GM21447 (cell line): ENCODE measurements around the gene ZDHHC7.
"Not testable (repeated sequence)": the region's sequence is repeated elsewhere in the genome, so short reads cannot be mapped to it uniquely, and the experiment has no call there.

Experiments
- ATAC-seq: cut with Tn5 transposase; IDR thresholded peaks from one replicate; pipeline ENCODE4 v1.9.1; 2021; ENCODE audit not compliant: unreplicated experiment

The ZDHHC7 gene, protein sequence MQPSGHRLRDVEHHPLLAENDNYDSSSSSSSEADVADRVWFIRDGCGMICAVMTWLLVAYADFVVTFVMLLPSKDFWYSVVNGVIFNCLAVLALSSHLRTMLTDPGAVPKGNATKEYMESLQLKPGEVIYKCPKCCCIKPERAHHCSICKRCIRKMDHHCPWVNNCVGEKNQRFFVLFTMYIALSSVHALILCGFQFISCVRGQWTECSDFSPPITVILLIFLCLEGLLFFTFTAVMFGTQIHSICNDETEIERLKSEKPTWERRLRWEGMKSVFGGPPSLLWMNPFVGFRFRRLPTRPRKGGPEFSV

DNA sequence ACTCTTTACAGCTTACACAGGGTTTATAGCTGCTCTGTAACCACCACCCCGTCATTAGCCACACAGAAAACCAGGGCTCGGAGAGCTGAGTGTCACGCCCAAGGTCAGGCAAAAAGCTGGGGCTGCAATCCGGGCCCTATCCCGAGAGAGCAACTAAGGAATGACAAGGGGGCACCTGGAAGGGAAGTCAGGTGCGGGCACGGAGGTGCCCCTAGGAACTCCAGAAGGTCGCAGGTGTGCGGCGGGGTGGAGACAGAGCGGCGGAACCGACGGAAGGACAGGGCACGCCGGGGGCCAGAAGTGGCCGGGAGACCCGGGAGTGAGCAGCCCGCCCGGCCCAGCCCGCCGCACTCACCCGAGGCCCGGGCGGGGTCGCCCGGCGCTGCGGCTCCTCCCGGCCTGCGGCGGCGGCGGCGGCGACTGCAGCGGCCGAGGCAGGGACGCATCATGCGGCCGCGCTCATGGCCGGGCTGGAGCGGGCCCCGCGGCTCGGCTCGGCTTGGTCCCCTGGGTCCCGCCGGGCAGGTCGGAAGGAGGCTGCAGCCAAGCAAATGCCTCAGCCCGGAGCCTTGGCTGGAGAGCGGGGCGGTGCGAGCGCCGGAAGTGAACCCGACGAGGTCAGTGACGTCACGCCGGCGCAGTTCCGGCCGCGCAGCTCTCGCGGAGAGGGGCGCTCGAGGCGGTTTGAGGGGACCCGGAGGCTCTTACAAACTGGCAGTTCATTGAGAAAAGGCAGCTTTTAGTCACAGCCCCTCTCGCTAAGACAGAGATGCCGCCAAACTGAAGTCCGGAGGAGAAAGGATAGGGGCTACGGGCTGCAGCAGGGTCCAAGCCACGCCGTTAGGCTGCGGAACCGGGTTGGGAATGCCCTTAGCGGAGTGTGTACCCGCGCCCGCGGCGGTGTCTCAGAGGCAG, at the start of gene ZDHHC7:
Gene ZDHHC7 (minus strand): TSS at position 605 of the 915 bp plus-strand sequence. CDS start 20,917 bp downstream, outside the sequence.
- ATAC-seq, result peak; percentile 87

- ATAC-seq, result no peak
These were observed 47.6 kb upstream of the ZDHHC7 start for GRCh38 chr16:85058909-85059308.

GRCh38 chr16:85057948-85058347, 46.6 kb upstream of the ZDHHC7 start:
- ATAC-seq, result no peak

DNA sequence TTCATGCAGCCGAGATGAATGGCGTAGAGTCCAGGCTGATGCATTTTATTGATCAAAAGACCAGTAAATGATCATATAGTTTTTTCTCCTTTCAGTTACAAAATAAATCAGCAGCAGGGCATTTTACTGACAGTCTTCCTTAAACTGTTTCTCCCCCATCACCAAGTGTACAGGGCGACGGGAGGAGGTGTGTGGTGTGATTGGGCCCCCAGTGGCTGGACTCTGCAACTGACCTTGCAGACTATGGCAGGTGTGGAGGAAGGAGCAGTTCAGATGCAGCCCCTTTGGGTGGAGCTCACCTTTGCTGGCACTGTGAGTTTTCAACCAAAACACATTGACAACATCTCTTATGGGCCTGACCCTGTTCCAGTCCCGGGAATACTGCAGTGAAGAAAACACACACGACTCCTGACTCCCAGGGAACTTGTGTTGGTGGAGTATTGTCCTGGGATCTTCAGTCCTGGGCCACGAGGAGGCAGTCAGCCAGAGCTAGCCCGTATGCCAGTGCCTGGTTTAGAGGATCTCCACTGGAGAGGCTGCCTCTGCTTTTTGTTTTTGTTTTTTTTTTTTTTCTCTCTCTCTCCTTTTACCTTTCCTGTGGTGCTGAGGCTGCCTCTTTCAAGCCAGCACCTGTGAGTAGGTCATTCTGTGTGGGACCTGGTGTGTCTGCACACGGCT, 46.0 kb upstream of the ZDHHC7 start:
- ATAC-seq, result no peak

DNA sequence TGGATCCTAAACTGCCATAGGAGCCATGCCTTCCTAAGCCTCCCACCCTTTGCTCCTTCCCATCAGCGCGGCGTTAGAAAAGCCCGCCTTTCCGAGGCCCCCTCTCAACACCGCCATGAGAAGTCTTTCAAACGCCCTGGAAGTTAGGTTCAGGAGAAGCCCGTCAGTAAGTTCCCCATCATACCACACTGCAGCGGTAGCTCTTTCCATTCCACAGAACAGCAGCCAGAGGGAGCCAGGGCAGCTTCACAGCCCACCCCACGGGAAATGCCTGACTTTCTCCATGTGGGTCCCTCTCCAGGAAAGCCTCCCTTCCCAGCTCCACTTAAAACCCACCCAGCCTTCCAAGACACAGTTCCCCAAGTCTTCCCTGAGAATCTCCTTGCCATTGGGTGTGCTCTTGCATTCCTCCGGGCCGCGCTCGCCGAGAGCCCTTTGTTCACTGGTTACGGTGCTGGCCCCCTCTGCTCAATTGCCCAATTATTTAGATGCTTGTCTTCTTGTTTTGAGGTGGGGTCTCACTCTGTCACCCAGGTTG, 44.9 kb upstream of the ZDHHC7 start:
- ATAC-seq, result no peak

DNA sequence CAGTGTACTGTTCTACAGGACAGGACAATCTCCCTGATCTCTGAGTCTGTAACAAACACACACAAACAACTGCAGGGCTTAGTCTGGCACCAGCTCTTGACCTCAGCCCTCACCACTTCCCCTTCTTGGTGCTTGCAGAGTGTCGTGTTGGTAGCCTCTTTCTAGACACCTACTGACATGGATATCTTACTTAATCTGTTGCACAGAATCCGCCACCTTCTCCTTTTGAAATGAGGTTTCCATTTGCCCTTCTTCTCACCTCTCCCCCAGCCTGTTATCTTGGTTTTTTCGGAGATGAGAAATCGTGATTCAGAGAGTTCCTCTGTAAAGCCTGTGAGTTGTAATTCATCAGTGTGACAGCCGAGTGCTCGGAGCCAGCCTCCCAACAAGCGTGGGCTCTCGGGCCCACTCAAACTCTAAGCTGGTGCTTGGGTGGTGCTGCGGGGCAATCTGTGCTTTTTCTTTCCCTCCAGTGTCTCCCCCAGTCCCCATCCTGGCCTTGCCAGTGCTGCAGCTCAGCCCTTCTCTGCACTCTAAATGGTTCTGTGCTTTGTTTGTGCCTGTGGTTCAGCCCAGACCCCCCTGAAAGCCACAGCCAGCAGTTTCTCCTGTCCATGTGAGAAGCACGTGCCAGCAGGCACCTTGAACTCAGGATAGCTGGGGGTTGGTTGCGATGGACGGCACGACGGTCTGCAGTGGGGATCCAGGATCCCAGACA, 44.3 kb upstream of the ZDHHC7 start:
- ATAC-seq, result peak; percentile 93

GRCh38 chr16:85054948-85055492, 43.7 kb upstream of the ZDHHC7 start:
- no peak for ATAC-seq

DNA sequence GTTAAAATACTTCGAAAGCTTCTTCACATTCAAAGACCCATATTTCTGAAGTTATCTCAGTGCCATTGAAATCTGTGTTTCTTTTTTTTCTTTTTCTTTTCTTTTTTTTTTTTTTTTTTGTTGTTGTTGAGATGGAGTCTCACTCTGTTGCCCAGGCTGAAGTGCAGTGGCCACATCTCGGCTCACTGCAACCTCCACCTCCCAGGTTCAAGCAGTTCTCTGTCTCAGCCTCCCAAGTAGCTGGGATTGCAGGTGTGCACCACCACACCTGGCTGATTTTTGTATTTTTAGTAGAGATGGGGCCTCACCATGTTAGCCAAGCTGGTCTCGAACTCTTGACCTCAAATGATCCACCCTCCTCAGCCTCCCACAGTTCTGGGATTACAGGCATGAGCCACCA, 43.0 kb upstream of the ZDHHC7 start:
- ATAC-seq, result not testable (repeated sequence)

DNA sequence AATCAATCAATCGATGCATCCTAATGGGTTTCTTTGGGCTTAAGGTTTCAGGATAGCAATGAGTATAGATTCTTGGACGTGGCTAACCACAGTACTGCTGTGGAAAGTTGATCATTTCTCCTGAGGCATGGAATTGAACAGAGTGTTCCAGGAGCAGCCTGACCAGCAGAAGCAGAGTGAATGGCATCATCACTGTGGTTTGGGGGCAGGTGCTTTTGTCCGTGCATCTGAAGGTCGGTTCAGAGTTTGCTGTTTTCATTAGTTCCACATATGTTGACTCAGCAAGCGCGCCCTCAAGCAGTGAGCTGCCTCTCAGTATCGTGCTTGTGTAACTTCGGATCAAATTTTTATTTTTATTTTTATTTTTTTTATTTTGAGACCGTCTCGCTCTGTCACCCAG, 41.2 kb upstream of the ZDHHC7 start:
- no peak for ATAC-seq

DNA sequence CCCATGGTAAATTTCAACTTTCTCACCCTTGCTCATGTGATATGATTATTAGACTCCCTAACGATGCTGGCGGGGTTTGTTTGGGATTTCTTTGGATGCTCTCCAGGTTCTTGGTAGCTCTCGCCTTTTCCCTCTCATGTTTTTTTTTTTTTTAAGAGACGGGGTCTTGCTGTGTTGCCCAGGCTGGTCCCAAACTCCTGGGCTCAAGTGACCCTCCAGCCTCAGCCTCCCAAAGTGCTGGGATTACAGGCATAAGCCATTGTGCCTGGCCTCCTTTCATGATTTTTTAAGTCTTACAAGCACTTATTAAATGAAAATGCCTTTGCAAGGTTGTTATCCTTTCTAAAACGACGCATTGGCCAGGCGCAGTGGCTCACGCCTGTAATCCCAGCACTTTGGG, 40.3 kb upstream of the ZDHHC7 start:
- no peak for ATAC-seq

DNA sequence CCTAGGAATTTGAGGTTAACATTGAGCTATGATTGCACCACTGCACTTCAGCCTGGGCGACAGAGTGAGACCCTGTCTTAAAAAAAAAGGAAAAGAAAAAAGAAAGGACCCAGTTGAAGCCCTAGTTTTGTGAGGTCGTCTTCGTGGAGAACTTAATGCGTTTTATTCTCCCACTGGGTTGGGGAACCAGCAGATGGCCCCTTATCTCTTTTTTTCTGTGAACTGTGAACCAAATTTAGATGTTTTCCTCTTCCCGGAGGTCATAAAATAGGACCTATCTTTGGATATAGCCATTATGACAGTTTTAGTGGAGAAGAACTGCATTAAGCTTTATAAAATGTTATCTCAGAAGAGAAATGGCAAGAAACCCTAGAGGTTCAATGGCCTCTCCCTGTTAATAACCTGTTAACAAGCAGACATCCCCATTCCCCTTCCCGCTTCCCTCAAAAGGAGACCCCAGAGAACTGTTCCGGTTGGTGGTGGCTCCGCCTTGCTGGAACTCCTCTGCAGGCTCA, 39.8 kb upstream of the ZDHHC7 start:
- no peak for ATAC-seq

DNA sequence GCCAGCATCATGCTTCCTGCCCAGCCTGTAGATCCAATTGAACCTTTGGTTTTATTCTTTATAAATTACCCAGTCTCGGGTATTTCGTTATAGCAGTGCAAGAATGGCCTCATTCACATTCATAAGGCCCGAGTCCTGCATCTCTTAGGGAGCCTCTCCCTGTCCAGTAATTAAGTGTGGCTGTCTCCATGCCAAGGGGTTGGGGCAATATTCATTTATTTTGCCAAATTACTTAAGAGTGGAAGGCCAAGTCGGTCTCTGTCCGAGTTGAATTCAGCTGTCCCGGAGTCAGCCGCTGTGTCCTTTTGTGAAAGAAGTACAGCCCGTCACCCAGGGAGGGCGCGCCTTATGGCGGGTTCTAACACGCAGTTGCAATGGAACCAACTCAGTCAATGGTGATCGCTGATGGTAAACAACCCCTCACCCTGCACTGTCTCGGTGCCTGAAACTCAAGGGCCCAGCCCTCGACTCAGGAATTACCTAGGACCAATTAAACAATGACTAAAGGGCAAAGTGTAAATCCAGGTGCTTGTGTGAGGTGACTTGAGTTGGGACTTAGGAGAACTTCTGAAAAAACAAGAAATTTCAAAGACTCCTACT, 38.5 kb upstream of the ZDHHC7 start:
- ATAC-seq, result no peak

DNA sequence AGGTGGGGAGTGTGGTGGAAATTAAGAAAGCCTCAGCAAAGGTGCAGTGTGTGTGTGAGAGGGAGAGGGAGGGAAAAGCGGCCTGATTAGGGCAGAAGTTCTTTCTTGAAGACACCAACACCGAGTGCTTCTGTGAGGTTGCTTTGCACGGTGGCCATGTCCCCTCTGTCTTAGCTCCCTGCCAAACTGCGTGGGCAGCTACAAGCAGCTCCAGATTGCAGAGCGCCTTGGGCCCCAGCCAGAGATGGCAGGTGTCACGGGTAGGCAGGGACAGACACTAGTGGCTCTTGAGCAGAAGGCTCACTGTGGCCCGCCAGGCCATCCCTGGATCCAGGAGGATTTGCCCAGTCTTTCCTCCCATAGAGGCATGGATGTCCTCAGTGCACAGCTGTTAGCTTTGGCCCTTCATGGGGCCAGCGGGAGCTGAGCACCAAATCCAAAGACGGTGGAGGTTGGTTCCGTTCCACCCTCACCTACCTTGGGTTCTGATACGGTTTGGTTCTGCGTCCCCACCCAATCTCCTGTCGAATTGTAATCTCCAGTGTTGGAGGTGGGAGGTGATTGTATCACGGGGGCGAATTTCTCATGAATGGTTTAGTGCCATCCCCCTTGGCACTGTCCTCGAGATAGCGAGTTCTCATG, 37.7 kb upstream of the ZDHHC7 start:
- no peak for ATAC-seq

GRCh38 chr16:85047867-85048455, 36.6 kb upstream of the ZDHHC7 start:
- no peak for ATAC-seq

- ATAC-seq, result no peak
These were observed 35.9 kb upstream of the ZDHHC7 start for GRCh38 chr16:85046931-85047866.

- no peak for ATAC-seq
These were observed 35.2 kb upstream of the ZDHHC7 start for GRCh38 chr16:85046472-85046916.

GRCh38 chr16:85045641-85046471, 34.5 kb upstream of the ZDHHC7 start:
- no peak for ATAC-seq
